ENCODE measurements around the gene DPM3. TPM values are rescaled to one million over a fixed set of nuclear protein-coding genes. Genes with fewer than 3 reads are reported as not detected.

The DPM3 gene
- total and polyA plus RNA-seq, 9 of the 15 experiments (the other 6 are each of a cell fraction or from before 2014, with no cell fraction given): 3.7 to 120 (median 36.4) TPM

GRCh38 chr1:155185783-155186066, 45.4 kb upstream of the DPM3 start:
- WGBS (ENCODE audit: insufficient coverage, low coverage, missing lambda C conversion rate): 77% methylated on average over 5 of the region's 6 CpGs
- no TSS peak for BruUV-seq (replicated peaks)
- no peaks in the 10 kb centered on the region for H3K36me3 ChIP-seq (ENCODE audit: control insufficient read depth, insufficient read depth, low read length)
- H3K4me1 ChIP-seq (replicated peaks in 1 of 2; ENCODE audit: control insufficient read depth in 2 of 2, insufficient read depth in 2 of 2, low read length in 2 of 2): peaks cover 0 to 33% of the 10 kb centered on the region in 2 experiments; a peak in 3 of 5 replicates
- H3K9me1 ChIP-seq (ENCODE audit: control insufficient read depth, insufficient read depth, low read length): no peaks in the 10 kb centered on the region
- H4K20me1 ChIP-seq (replicated peaks; ENCODE audit: control insufficient read depth, insufficient read depth, low read length): no peaks in the 10 kb centered on the region
- POLR2A ChIA-PET: interaction anchor here (1.2 kb wide), 1 partner anchor 9 kb away, joined by 5 read pairs; no protein-coding TSS in a partner anchor
- H3K9ac ChIP-seq (ENCODE audit: insufficient read depth in 1 of 2, low read depth in 2 of 2, low read length in 2 of 2): peak overlapping the region in 1 of 2 experiments; percentile 33; a peak in 2 of 4 replicates
- no peak overlapping the region for H3K4me2 ChIP-seq (ENCODE audit: insufficient read depth, low read length)
- intact Hi-C loops (cut with micrococcal nuclease) (no loop called here), in situ Hi-C loops (cut with MboI) (no loop called here)
- no peak for FAIRE-seq
- no peak overlapping the region for H2AFZ ChIP-seq (ENCODE audit: low read depth, low read length)
- no peak for ATAC-seq
- H3K79me2 ChIP-seq (ENCODE audit: control insufficient read depth, insufficient read depth, low read length): no peaks in the 10 kb centered on the region
- no peak overlapping the region for H3K4me3 ChIP-seq
- H3K27ac ChIP-seq (ENCODE audit: extremely low read depth, low read depth, low read length): no peak overlapping the region
- H3K27me3 ChIP-seq (ENCODE audit: control insufficient read depth in 2 of 2, insufficient read depth in 2 of 2, low read length in 2 of 2): no peaks in the 10 kb centered on the region
- no peaks in the 10 kb centered on the region for H3K9me3 ChIP-seq (replicated peaks; ENCODE audit: control insufficient read depth, insufficient read depth, low read depth, low read length)
- CTCF ChIA-PET (ENCODE audit: low intra/inter-chr PET ratio): no interaction called here
- no peak for DNase-seq (ENCODE audit: extremely low read depth in 1 of 4, low spot score in 3 of 4)
- TF ChIP-seq MYC (IDR thresholded peaks at IDR 0.05; ENCODE audit: low read depth, low read length) (no peak), MYC (CRISPR knock-in tag; IDR thresholded peaks at IDR 0.05; ENCODE audit: borderline replicate concordance, low read depth) (no peak), ZNF592 (IDR thresholded peaks at IDR 0.05) (no peak), ZNF696 (CRISPR knock-in tag; conservative IDR thresholded peaks at IDR 0.05) (no peak), AFF1 (IDR thresholded peaks at IDR 0.05; ENCODE audit: low read depth in 1 of 2, partially characterized antibody in 2 of 2) (no peak), ZBTB12 (CRISPR knock-in tag; IDR thresholded peaks at IDR 0.05) (no peak), ZBTB49 (CRISPR knock-in tag; IDR thresholded peaks at IDR 0.05; ENCODE audit: borderline replicate concordance) (no peak)

All from K562 (cell line).